ENCODE measurements around the gene SGSM1. TPM values are rescaled to one million over a fixed set of nuclear protein-coding genes. Genes with fewer than 3 reads are reported as not detected.

SGSM1 gene
- total RNA-seq, 1 donor from 2014 or later: 1.2 TPM

- DNase-seq: no peak
- no peaks in the 10 kb centered on the region for H3K36me3 Mint-ChIP-seq (ENCODE audit: unreplicated experiment)
- no peak overlapping the region for H3K4me3 Mint-ChIP-seq (ENCODE audit: unreplicated experiment)
- no peaks in the 10 kb centered on the region for H3K4me1 Mint-ChIP-seq (ENCODE audit: low read depth, unreplicated experiment)
- no peaks in the 10 kb centered on the region for H3K27me3 Mint-ChIP-seq (ENCODE audit: unreplicated experiment)
- no peak for TF ChIP-seq CTCF (IDR thresholded peaks at IDR 0.05; ENCODE audit: partially characterized antibody, unreplicated experiment)
- H3K9me3 Mint-ChIP-seq (ENCODE audit: unreplicated experiment): no peaks in the 10 kb centered on the region
- H3K27ac Mint-ChIP-seq (ENCODE audit: unreplicated experiment): no peak overlapping the region
Measured at GRCh38 chr22:24847490-24847889, 41.5 kb downstream of the SGSM1 start.

- Mint-ChIP-seq H3K27ac (ENCODE audit: unreplicated experiment) (no peak overlapping the region), H3K36me3 (ENCODE audit: unreplicated experiment) (no peaks in the 10 kb centered on the region), H3K27me3 (ENCODE audit: unreplicated experiment) (no peaks in the 10 kb centered on the region), H3K4me1 (ENCODE audit: low read depth, unreplicated experiment) (no peaks in the 10 kb centered on the region), H3K9me3 (ENCODE audit: unreplicated experiment) (no peaks in the 10 kb centered on the region), H3K4me3 (ENCODE audit: unreplicated experiment) (no peak overlapping the region)
- no peak for TF ChIP-seq CTCF (IDR thresholded peaks at IDR 0.05; ENCODE audit: partially characterized antibody, unreplicated experiment)
- DNase-seq: no peak
Measured at GRCh38 chr22:24848559-24849168, 42.7 kb downstream of the SGSM1 start.

GRCh38 chr22:24855794-24856193 lies 49.8 kb downstream of the SGSM1 start:
- Mint-ChIP-seq H3K27ac (ENCODE audit: unreplicated experiment) (no peak overlapping the region), H3K4me3 (ENCODE audit: unreplicated experiment) (no peak overlapping the region), H3K36me3 (ENCODE audit: unreplicated experiment) (peaks cover 7% of the 10 kb centered on the region), H3K9me3 (ENCODE audit: unreplicated experiment) (no peaks in the 10 kb centered on the region), H3K4me1 (ENCODE audit: low read depth, unreplicated experiment) (no peaks in the 10 kb centered on the region), H3K27me3 (ENCODE audit: unreplicated experiment) (peaks cover 2% of the 10 kb centered on the region)
- DNase-seq: no peak
- TF ChIP-seq CTCF (IDR thresholded peaks at IDR 0.05; ENCODE audit: partially characterized antibody, unreplicated experiment): no peak

- no peak for TF ChIP-seq CTCF (IDR thresholded peaks at IDR 0.05; ENCODE audit: partially characterized antibody, unreplicated experiment)
- H3K36me3 Mint-ChIP-seq (ENCODE audit: unreplicated experiment): peaks cover 7% of the 10 kb centered on the region
- no peaks in the 10 kb centered on the region for H3K4me1 Mint-ChIP-seq (ENCODE audit: low read depth, unreplicated experiment)
- no peak overlapping the region for H3K27ac Mint-ChIP-seq (ENCODE audit: unreplicated experiment)
- no peaks in the 10 kb centered on the region for H3K9me3 Mint-ChIP-seq (ENCODE audit: unreplicated experiment)
- H3K27me3 Mint-ChIP-seq (ENCODE audit: unreplicated experiment): peaks cover 2% of the 10 kb centered on the region
- no peak overlapping the region for H3K4me3 Mint-ChIP-seq (ENCODE audit: unreplicated experiment)
- DNase-seq: no peak
Measured at GRCh38 chr22:24857576-24857975, 51.6 kb downstream of the SGSM1 start.

GRCh38 chr22:24859587-24859986 lies 53.6 kb downstream of the SGSM1 start:
- Mint-ChIP-seq H3K27ac (ENCODE audit: unreplicated experiment) (no peak overlapping the region), H3K4me1 (ENCODE audit: low read depth, unreplicated experiment) (no peaks in the 10 kb centered on the region), H3K4me3 (ENCODE audit: unreplicated experiment) (no peak overlapping the region), H3K27me3 (ENCODE audit: unreplicated experiment) (peaks cover 4% of the 10 kb centered on the region), H3K9me3 (ENCODE audit: unreplicated experiment) (peaks cover 4% of the 10 kb centered on the region), H3K36me3 (ENCODE audit: unreplicated experiment) (peaks cover 12% of the 10 kb centered on the region)
- no peak for DNase-seq
- TF ChIP-seq CTCF (IDR thresholded peaks at IDR 0.05; ENCODE audit: partially characterized antibody, unreplicated experiment): no peak

Data from glutamatergic neuron (in vitro differentiated cells).